CD4-positive, alpha-beta T cell (primary cell): Measurements from ENCODE around the gene ATF4. TPM values are rescaled to one million over a fixed set of nuclear protein-coding genes. Genes with fewer than 3 reads are reported as not detected.
A peak's percentile ranks its signal among the peaks of the same experiment; 100 is the strongest.

Experiments used
- ATAC-seq: fragments of 200-7000 bp; cut with Tn5 transposase; one replicate; pipeline ENCODE4 v1.10.0; 2022; ENCODE audit warnings: mild to moderate bottlenecking; ENCODE audit not compliant: poor library complexity
- CTCF ChIA-PET: fragments of 350-600 bp; sonication (Branson Sonifier 250); formaldehyde crosslinking; loops from one replicate; lab custom pipeline; 2021; ENCODE audit warnings: antibody characterized with exemption, inconsistent platforms; lab: Charles Lee
- POLR2A ChIA-PET: fragments of 350-600 bp; sonication (Branson Sonifier 250); formaldehyde crosslinking; loops from one replicate; lab custom pipeline; 2021; ENCODE audit warnings: antibody characterized with exemption, inconsistent platforms; lab: Charles Lee
- DNase-seq, 14 experiments: peaks; one replicate each; pipeline ENCODE4 v3.0.0-alpha.2; 2013 to 2020; ENCODE audit warnings: mixed read lengths in 2 of 14
- H3K27ac ChIP-seq, 2 donors: one replicate each; pipeline versions ENCODE4 v1.5.1 to v1.7.0; 2013; ENCODE audit warnings: low read length in 2 of 2, low read depth in 1 of 2, mild to moderate bottlenecking in 1 of 2
- H3K27me3 ChIP-seq, 2 experiments: 1 replicate in 1 of 2; 2 replicates in 1 of 2; pipeline versions ENCODE4 v1.6.1 to v1.7.0; 2013; ENCODE audit warnings: low read length in 2 of 2, control low read depth in 1 of 2, mild to moderate bottlenecking in 1 of 2, moderate library complexity in 1 of 2; ENCODE audit not compliant: insufficient read depth in 2 of 2, control insufficient read depth in 1 of 2
- H3K36me3 ChIP-seq: one replicate; pipeline ENCODE4 v1.6.1; 2013; ENCODE audit warnings: low read length, control low read depth; ENCODE audit not compliant: insufficient read depth
- H3K4me1 ChIP-seq: one replicate; pipeline ENCODE4 v1.6.1; 2013; ENCODE audit warnings: low read length, control low read depth; ENCODE audit not compliant: insufficient read depth
- H3K4me3 ChIP-seq: one replicate; pipeline ENCODE4 v1.5.1; 2013; ENCODE audit warnings: mild to moderate bottlenecking, low read length, moderate library complexity
- H3K9me3 ChIP-seq, 2 experiments: 1 replicate in 1 of 2; 2 replicates in 1 of 2; pipeline versions ENCODE4 v1.6.1 to v1.7.0; 2013; ENCODE audit warnings: low read length in 2 of 2, mild to moderate bottlenecking in 2 of 2, control low read depth in 1 of 2, moderate library complexity in 1 of 2; ENCODE audit not compliant: control insufficient read depth in 1 of 2, insufficient read depth in 1 of 2
- H3K27ac Mint-ChIP-seq: one replicate; pipeline ENCODE4 v1.8.0; 2020; ENCODE audit warnings: mixed read lengths
- H3K27me3 Mint-ChIP-seq: one replicate; pipeline ENCODE4 v1.8.0; 2021; ENCODE audit warnings: mixed read lengths
- H3K36me3 Mint-ChIP-seq: one replicate; pipeline ENCODE4 v1.8.0; 2021; ENCODE audit warnings: low read depth, mixed read lengths
- H3K4me1 Mint-ChIP-seq: one replicate; pipeline ENCODE4 v1.8.0; 2021; ENCODE audit warnings: low read depth, mixed read lengths
- H3K4me3 Mint-ChIP-seq: one replicate; pipeline ENCODE4 v1.8.0; 2020; ENCODE audit warnings: mild to moderate bottlenecking, mixed read lengths
- H3K9me3 Mint-ChIP-seq: one replicate; pipeline ENCODE4 v1.8.0; 2020; ENCODE audit warnings: mixed read lengths
- intact Hi-C, 2 experiments: fragments of 100-400 bp; cut with DNase I in 1 of 2; cut with micrococcal nuclease in 1 of 2; formaldehyde crosslinking; loops; one replicate each; pipeline versions ENCODE4 v1.15.1 to v1.9.0; 2023 to 2025; cut with DNase I, micrococcal nuclease
- total RNA-seq, 174 experiments: library from RNA in 2 of 174; stranded (reverse) in 2 of 174; gene quantifications; one replicate each; pipeline ENCODE4 v1.2.3 and lab custom pipeline; 2021 to 2026
- TF ChIP-seq, protein P1 (sequence below): fragments of 200-600 bp; IDR thresholded peaks from one replicate; pipeline ENCODE4 v1.8.0; 2022; ENCODE audit warnings: antibody characterized with exemption, mild to moderate bottlenecking

Gene ATF4
- total RNA-seq, 2 experiments from 2014 or later, result 358 to 365 TPM

DNA sequence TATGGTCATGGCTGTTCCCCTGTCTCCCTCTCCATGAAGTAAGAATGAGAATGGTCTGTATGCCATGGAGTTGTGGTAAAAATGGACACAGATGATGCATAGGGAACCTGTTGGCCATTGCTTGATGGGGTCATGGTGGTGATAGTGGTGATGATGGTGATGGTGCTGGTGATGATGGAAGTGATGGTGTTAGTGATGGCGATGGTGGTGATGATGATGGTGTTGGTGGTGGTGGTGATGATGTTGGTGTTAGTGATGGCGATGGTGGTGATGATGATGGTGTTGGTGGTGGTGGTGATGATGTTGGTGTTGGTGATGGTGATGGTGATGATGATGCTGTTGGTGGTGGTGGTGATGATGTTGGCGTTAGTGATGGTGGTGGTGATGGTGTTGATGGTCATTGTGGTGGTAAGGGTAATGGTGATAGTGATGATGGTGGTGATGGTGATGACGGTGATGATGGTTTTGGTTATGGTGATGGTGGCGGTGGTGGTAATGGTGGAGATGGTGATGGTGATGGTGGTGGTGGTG is 45.1 kb downstream of the ATF4 start:
- Histone ChIP-seq H3K4me1 (peaks cover 17% of the 10 kb centered on the region), H3K27ac (no peak overlapping the region)
- intact Hi-C loops, result no loop called here

GRCh38 chr22:39567135-39567946 is 47.0 kb downstream of the ATF4 start:
- Mint-ChIP-seq H3K27me3 (no peaks in the 10 kb centered on the region), H3K27ac (peak overlapping the region; percentile 66), H3K36me3 (no peaks in the 10 kb centered on the region), H3K4me1 (peaks cover 16% of the 10 kb centered on the region), H3K9me3 (no peaks in the 10 kb centered on the region), H3K4me3 (peak overlapping the region; percentile 75)
- TF ChIP-seq, protein P1, sequence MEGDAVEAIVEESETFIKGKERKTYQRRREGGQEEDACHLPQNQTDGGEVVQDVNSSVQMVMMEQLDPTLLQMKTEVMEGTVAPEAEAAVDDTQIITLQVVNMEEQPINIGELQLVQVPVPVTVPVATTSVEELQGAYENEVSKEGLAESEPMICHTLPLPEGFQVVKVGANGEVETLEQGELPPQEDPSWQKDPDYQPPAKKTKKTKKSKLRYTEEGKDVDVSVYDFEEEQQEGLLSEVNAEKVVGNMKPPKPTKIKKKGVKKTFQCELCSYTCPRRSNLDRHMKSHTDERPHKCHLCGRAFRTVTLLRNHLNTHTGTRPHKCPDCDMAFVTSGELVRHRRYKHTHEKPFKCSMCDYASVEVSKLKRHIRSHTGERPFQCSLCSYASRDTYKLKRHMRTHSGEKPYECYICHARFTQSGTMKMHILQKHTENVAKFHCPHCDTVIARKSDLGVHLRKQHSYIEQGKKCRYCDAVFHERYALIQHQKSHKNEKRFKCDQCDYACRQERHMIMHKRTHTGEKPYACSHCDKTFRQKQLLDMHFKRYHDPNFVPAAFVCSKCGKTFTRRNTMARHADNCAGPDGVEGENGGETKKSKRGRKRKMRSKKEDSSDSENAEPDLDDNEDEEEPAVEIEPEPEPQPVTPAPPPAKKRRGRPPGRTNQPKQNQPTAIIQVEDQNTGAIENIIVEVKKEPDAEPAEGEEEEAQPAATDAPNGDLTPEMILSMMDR, result no peak
- Histone ChIP-seq H3K9me3 (no peaks in the 10 kb centered on the region), H3K4me3 (peak overlapping the region; percentile 4), H3K27ac (peak overlapping the region in 1 of 2 donors; percentile 29), H3K27me3 (no peaks in the 10 kb centered on the region), H3K4me1 (peaks cover 17% of the 10 kb centered on the region), H3K36me3 (no peaks in the 10 kb centered on the region)
- CTCF ChIA-PET, result no interaction called here
- DNase-seq, result peak; percentile 24 to 73 (median 52)
- POLR2A ChIA-PET, result interaction anchor here (0.5 to 1.4 kb wide), 9 partner anchors 11 to 457 kb away, joined by 3 to 5 read pairs (median 3); no protein-coding TSS in a partner anchor
- intact Hi-C loops, result no loop called here
- ATAC-seq, result peak; percentile 93

More for the DNA sequence above, 45.1 kb downstream of the ATF4 start:
- ChIA-PET POLR2A (no interaction called here), CTCF (no interaction called here)
- H3K27ac Mint-ChIP-seq, result no peak overlapping the region
- H3K9me3 ChIP-seq, result no peaks in the 10 kb centered on the region
- no peak overlapping the region for H3K4me3 Mint-ChIP-seq
- H3K4me3 ChIP-seq, result no peak overlapping the region
- H3K9me3 Mint-ChIP-seq, result no peaks in the 10 kb centered on the region
- H3K27me3 Mint-ChIP-seq, result no peaks in the 10 kb centered on the region
- no peak for DNase-seq
- no peaks in the 10 kb centered on the region for H3K36me3 ChIP-seq
- H3K4me1 Mint-ChIP-seq, result peaks cover 16% of the 10 kb centered on the region
- no peaks in the 10 kb centered on the region for H3K27me3 ChIP-seq
- H3K36me3 Mint-ChIP-seq, result no peaks in the 10 kb centered on the region
- TF ChIP-seq, protein P1, result no peak
- no peak for ATAC-seq

DNA sequence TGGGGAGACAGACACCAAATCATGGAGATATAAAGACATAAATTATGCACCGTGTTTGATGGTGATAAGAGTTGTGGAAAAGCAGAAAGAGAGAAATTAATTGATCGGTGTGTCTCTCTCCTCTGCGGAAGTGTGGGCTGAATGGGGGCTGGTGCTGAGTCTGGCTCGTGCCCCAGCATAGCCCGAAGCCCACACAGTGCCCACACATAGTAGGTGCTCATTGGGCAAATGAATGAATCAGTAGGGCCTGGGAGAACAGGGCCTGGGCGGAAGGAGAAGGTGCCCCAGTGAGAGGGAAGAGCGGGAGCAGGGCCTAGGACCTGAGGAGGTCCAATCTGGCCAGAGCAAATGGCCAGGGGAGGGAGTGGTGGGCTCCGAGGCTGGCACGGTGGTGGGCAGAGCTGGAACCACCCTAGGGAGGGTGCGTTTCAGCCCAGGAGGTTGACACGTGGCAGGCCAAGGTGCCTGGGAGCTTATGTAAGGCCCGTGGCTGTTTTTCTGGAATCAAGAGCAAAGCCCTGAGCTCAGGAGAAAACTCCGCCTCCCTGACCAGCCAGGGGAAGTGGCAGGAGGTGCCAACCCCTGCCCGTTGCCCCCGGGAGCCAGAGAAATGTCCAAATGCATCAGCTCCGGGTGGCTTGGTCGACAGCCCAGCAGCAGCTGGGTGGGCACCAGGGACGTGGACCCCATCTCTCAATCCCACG is 48.1 kb downstream of the ATF4 start:
- no peaks in the 10 kb centered on the region for H3K9me3 Mint-ChIP-seq
- no peak overlapping the region for H3K4me3 ChIP-seq
- H3K4me3 Mint-ChIP-seq, result no peak overlapping the region
- no peaks in the 10 kb centered on the region for H3K36me3 Mint-ChIP-seq
- ATAC-seq, result no peak
- H3K27me3 ChIP-seq, result no peaks in the 10 kb centered on the region
- intact Hi-C loops, result no loop called here
- H3K27ac Mint-ChIP-seq, result peak overlapping the region; percentile 66
- H3K27me3 Mint-ChIP-seq, result no peaks in the 10 kb centered on the region
- no peak overlapping the region for H3K27ac ChIP-seq
- H3K9me3 ChIP-seq, result no peaks in the 10 kb centered on the region
- ChIA-PET CTCF (interaction anchor here (1.1 kb wide), 1 partner anchor 19 kb away, joined by 3 read pairs; no protein-coding TSS in a partner anchor), POLR2A (no interaction called here)
- H3K4me1 ChIP-seq, result peaks cover 17% of the 10 kb centered on the region
- TF ChIP-seq, protein P1, result no peak
- peaks cover 16% of the 10 kb centered on the region for H3K4me1 Mint-ChIP-seq
- H3K36me3 ChIP-seq, result no peaks in the 10 kb centered on the region
- no peak for DNase-seq
